WERI-Rb-1 (cell line): ENCODE results near the gene MAJIN.

Experiments
- DNase-seq: peaks from one replicate; pipeline ENCODE4 v3.0.0-alpha.2; 2020
- H3K27ac ChIP-seq: fragments of 250-450 bp; sonication (Bioruptor Pico); 2 replicates; pipeline ENCODE4 v1.5.1; 2020; ENCODE audit warnings: mild to moderate bottlenecking, moderate library complexity
- H3K27me3 ChIP-seq: fragments of 250-450 bp; sonication (Bioruptor Pico); 2 replicates; pipeline ENCODE4 v1.5.1; 2021; ENCODE audit warnings: mild to moderate bottlenecking, low read depth, moderate library complexity; ENCODE audit not compliant: insufficient read depth, severe bottlenecking
- H3K36me3 ChIP-seq: fragments of 250-450 bp; sonication (Bioruptor Pico); 2 replicates; pipeline ENCODE4 v1.5.1; 2020; ENCODE audit warnings: mild to moderate bottlenecking, moderate library complexity
- H3K4me3 ChIP-seq: 2 replicates; pipeline ENCODE4 v1.5.1; 2011; ENCODE audit warnings: low read depth, mild to moderate bottlenecking, control low read depth, low read length
- H3K9me3 ChIP-seq: fragments of 250-450 bp; sonication (Bioruptor Pico); 2 replicates; pipeline ENCODE4 v1.5.1; 2021; ENCODE audit warnings: mild to moderate bottlenecking, moderate library complexity; ENCODE audit not compliant: severe bottlenecking
- TF ChIP-seq, protein P1 (sequence below): IDR thresholded peaks from 2 replicates; pipeline ENCODE4 v1.5.1; 2011; ENCODE audit warnings: low read depth, mild to moderate bottlenecking, control low read depth, inconsistent platforms, low read length

Gene MAJIN

GRCh38 chr11:64914123-64914522 is 57.8 kb downstream of the MAJIN start:
- no peaks in the 10 kb centered on the region for H3K27me3 ChIP-seq
- TF ChIP-seq, protein P1, sequence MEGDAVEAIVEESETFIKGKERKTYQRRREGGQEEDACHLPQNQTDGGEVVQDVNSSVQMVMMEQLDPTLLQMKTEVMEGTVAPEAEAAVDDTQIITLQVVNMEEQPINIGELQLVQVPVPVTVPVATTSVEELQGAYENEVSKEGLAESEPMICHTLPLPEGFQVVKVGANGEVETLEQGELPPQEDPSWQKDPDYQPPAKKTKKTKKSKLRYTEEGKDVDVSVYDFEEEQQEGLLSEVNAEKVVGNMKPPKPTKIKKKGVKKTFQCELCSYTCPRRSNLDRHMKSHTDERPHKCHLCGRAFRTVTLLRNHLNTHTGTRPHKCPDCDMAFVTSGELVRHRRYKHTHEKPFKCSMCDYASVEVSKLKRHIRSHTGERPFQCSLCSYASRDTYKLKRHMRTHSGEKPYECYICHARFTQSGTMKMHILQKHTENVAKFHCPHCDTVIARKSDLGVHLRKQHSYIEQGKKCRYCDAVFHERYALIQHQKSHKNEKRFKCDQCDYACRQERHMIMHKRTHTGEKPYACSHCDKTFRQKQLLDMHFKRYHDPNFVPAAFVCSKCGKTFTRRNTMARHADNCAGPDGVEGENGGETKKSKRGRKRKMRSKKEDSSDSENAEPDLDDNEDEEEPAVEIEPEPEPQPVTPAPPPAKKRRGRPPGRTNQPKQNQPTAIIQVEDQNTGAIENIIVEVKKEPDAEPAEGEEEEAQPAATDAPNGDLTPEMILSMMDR = no peak
- H3K27ac ChIP-seq = no peak overlapping the region
- no peak for DNase-seq
- H3K9me3 ChIP-seq = no peaks in the 10 kb centered on the region
- peaks cover 43% of the 10 kb centered on the region for H3K36me3 ChIP-seq
- H3K4me3 ChIP-seq = no peak overlapping the region

- no peaks in the 10 kb centered on the region for H3K27me3 ChIP-seq
- H3K4me3 ChIP-seq = no peak overlapping the region
- no peaks in the 10 kb centered on the region for H3K9me3 ChIP-seq
- H3K27ac ChIP-seq = no peak overlapping the region
- DNase-seq = no peak
- peaks cover 46% of the 10 kb centered on the region for H3K36me3 ChIP-seq
- TF ChIP-seq, protein P1 = no peak
Measured at GRCh38 chr11:64913171-64913727, 58.7 kb downstream of the MAJIN start.

DNA sequence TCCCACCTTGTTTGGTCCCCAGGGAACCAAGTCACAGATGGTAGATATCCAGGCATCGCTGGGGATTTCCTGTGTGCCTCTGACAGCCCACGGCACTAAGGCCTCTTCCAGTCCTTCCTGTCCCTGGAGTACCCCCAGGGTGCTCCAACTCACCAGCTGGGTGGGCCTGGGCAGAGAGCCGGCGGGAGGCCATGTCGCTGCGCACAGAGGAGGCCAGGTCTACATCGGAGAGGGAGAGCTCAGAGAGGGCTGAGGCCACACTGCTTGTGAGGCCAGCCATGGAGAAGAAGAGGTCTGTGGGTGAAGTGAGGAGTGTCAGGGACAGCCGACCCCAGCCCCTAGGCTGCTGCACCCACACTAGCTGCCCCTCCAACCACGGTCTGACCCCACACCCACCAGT is 60.2 kb downstream of the MAJIN start:
- H3K4me3 ChIP-seq = no peak overlapping the region
- no peaks in the 10 kb centered on the region for H3K9me3 ChIP-seq
- DNase-seq = no peak
- H3K36me3 ChIP-seq = peaks cover 53% of the 10 kb centered on the region
- no peaks in the 10 kb centered on the region for H3K27me3 ChIP-seq
- H3K27ac ChIP-seq = no peak overlapping the region
- TF ChIP-seq, protein P1 = no peak

GRCh38 chr11:64911142-64911541 is 60.8 kb downstream of the MAJIN start:
- Histone ChIP-seq H3K27me3 (no peaks in the 10 kb centered on the region), H3K36me3 (peaks cover 54% of the 10 kb centered on the region), H3K27ac (no peak overlapping the region), H3K9me3 (no peaks in the 10 kb centered on the region), H3K4me3 (no peak overlapping the region)
- TF ChIP-seq, protein P1 = no peak
- DNase-seq = no peak

GRCh38 chr11:64910451-64911093 is 61.3 kb downstream of the MAJIN start:
- no peak for DNase-seq
- H3K27ac ChIP-seq = no peak overlapping the region
- TF ChIP-seq, protein P1 = no peak
- H3K36me3 ChIP-seq = peaks cover 59% of the 10 kb centered on the region
- no peaks in the 10 kb centered on the region for H3K9me3 ChIP-seq
- H3K27me3 ChIP-seq = no peaks in the 10 kb centered on the region
- H3K4me3 ChIP-seq = no peak overlapping the region
